ENCODE results near the gene NRXN3.

NRXN3 gene

GRCh38 chr14:78581229-78581628 is 411.1 kb downstream of the NRXN3 start:
- no peak for DNase-seq (ENCODE audit: extremely low read depth, low read depth)
- TF ChIP-seq, protein P1, sequence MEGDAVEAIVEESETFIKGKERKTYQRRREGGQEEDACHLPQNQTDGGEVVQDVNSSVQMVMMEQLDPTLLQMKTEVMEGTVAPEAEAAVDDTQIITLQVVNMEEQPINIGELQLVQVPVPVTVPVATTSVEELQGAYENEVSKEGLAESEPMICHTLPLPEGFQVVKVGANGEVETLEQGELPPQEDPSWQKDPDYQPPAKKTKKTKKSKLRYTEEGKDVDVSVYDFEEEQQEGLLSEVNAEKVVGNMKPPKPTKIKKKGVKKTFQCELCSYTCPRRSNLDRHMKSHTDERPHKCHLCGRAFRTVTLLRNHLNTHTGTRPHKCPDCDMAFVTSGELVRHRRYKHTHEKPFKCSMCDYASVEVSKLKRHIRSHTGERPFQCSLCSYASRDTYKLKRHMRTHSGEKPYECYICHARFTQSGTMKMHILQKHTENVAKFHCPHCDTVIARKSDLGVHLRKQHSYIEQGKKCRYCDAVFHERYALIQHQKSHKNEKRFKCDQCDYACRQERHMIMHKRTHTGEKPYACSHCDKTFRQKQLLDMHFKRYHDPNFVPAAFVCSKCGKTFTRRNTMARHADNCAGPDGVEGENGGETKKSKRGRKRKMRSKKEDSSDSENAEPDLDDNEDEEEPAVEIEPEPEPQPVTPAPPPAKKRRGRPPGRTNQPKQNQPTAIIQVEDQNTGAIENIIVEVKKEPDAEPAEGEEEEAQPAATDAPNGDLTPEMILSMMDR (IDR thresholded peaks at IDR 0.05; ENCODE audit: low read depth, low read length, missing control alignments): no peak
- H3K4me3 ChIP-seq (replicated peaks; ENCODE audit: low read depth, low read length): no peak overlapping the region

GRCh38 chr14:78586681-78587080 is 416.5 kb downstream of the NRXN3 start:
- TF ChIP-seq, protein P1 (IDR thresholded peaks at IDR 0.05; ENCODE audit: low read depth, low read length, missing control alignments): no peak
- no peak for DNase-seq (ENCODE audit: extremely low read depth, low read depth)
- no peak overlapping the region for H3K4me3 ChIP-seq (replicated peaks; ENCODE audit: low read depth, low read length)

- TF ChIP-seq, protein P1 (IDR thresholded peaks at IDR 0.05; ENCODE audit: low read depth, low read length, missing control alignments): no peak
- DNase-seq (ENCODE audit: extremely low read depth, low read depth): no peak
- H3K4me3 ChIP-seq (replicated peaks; ENCODE audit: low read depth, low read length): no peak overlapping the region
Measured at GRCh38 chr14:78588906-78589305, 418.7 kb downstream of the NRXN3 start.

GRCh38 chr14:78592616-78593219 is 422.5 kb downstream of the NRXN3 start:
- H3K4me3 ChIP-seq (replicated peaks; ENCODE audit: low read depth, low read length): no peak overlapping the region
- TF ChIP-seq, protein P1 (IDR thresholded peaks at IDR 0.05; ENCODE audit: low read depth, low read length, missing control alignments): no peak
- DNase-seq (ENCODE audit: extremely low read depth, low read depth): no peak

- no peak for DNase-seq (ENCODE audit: extremely low read depth, low read depth)
- no peak overlapping the region for H3K4me3 ChIP-seq (replicated peaks; ENCODE audit: low read depth, low read length)
- TF ChIP-seq, protein P1 (IDR thresholded peaks at IDR 0.05; ENCODE audit: low read depth, low read length, missing control alignments): no peak
Measured at GRCh38 chr14:78593949-78594348, 423.8 kb downstream of the NRXN3 start.

GRCh38 chr14:78595797-78596196 is 425.6 kb downstream of the NRXN3 start:
- no peak overlapping the region for H3K4me3 ChIP-seq (replicated peaks; ENCODE audit: low read depth, low read length)
- TF ChIP-seq, protein P1 (IDR thresholded peaks at IDR 0.05; ENCODE audit: low read depth, low read length, missing control alignments): peak; percentile 36
- DNase-seq (ENCODE audit: extremely low read depth, low read depth): no peak

Measured in HFF-Myc (cell line).